ENCODE results near the gene SCFD2. TPM values are rescaled to one million over a fixed set of nuclear protein-coding genes. Genes with fewer than 3 reads are reported as not detected.

SCFD2 gene
- total and polyA plus RNA-seq, 10 of the 15 experiments (the other 5 are each of a cell fraction or from before 2014, with no cell fraction given), result 4.8 to 37.6 (median 24.9) TPM

GRCh38 chr4:53364624-53365023 is 1.2 kb downstream of the SCFD2 start:
- CTCF ChIA-PET, result no interaction called here

GRCh38 chr4:53362093-53362492 is 3.8 kb downstream of the SCFD2 start:
- peaks cover 0 to 4% of the 10 kb centered on the region in 2 experiments; a peak in 1 of 4 replicates for H3K36me3 ChIP-seq (ENCODE audit: control insufficient read depth in 2 of 2, insufficient read depth in 2 of 2, low read length in 1 of 2)
- peak overlapping the region; percentile 54 for H3K4me3 ChIP-seq
- SMC1A ChIA-PET (ENCODE audit: uncharacterized antibody, unreplicated experiment), result interaction anchor here (1.3 kb wide), 1 partner anchor 92 kb away, joined by 3 read pairs; no protein-coding TSS in a partner anchor
- no peaks in the 10 kb centered on the region for H3K27me3 ChIP-seq (replicated peaks in 1 of 2; ENCODE audit: control insufficient read depth in 2 of 2, insufficient read depth in 2 of 2, low read length in 1 of 2)
- H3K9me3 ChIP-seq (replicated peaks; ENCODE audit: control insufficient read depth, insufficient read depth, low read length), result no peaks in the 10 kb centered on the region; the same call in 2 of the 3 replicates
- POLR2A ChIA-PET, result interaction anchor here (0.8 kb wide), 1 partner anchor 19 kb away, joined by 3 read pairs; no protein-coding TSS in a partner anchor
- H3K4me1 ChIP-seq (ENCODE audit: control insufficient read depth, insufficient read depth, low read length), result no peaks in the 10 kb centered on the region
- H3K9ac ChIP-seq (ENCODE audit: control insufficient read depth, insufficient read depth, low read length), result no peak overlapping the region
- FAIRE-seq (no peak), DNase-seq (ENCODE audit: low read depth, low spot score) (no peak), ATAC-seq (no peak; the same call in 2 of the 3 replicates)
- BruUV-seq (replicated peaks), result TSS peak; percentile 1
- RAD21 ChIA-PET (ENCODE audit: unreplicated experiment), result no interaction called here
- no peak overlapping the region for H2AFZ ChIP-seq (ENCODE audit: control insufficient read depth, low read depth, low read length)
- no peak overlapping the region for H3K27ac ChIP-seq (ENCODE audit: control insufficient read depth, insufficient read depth)
- WGBS (ENCODE audit: insufficient coverage, insufficient replicate concordance, low lambda C conversion rate, missing lambda C conversion rate), result 93% methylated on average over 1 of the region's 1 CpG
- intact Hi-C loops (cut with micrococcal nuclease; ENCODE audit: unreplicated experiment) (no loop called here), in situ Hi-C loops (cut with MboI) (loop anchor here (25.0 kb wide), 1 partner anchor 650 kb away; no protein-coding TSS in a partner anchor)
- peak; percentile 68 for TF ChIP-seq SMARCA5 (IDR thresholded peaks at IDR 0.05)
- no peak for TF ChIP-seq PRDM15 (CRISPR knock-in tag; IDR thresholded peaks at IDR 0.05)
- H4K20me1 ChIP-seq (ENCODE audit: control insufficient read depth, insufficient read depth), result peaks cover 4% of the 10 kb centered on the region; the same call in 1 of the 2 replicates
- peaks cover 72% of the 10 kb centered on the region for H3K79me2 ChIP-seq (ENCODE audit: control insufficient read depth, insufficient read depth, low read length)
- CTCF ChIA-PET, result interaction anchor here (1.0 to 1.5 kb wide), 2 partner anchors 345 to 347 kb away, joined by 3 read pairs; no protein-coding TSS in a partner anchor
- peak overlapping the region; percentile 54; the same call in 1 of the 2 replicates for H3K4me2 ChIP-seq (ENCODE audit: control insufficient read depth, insufficient read depth)

More at GRCh38 chr4:53364624-53365023, 1.2 kb downstream of the SCFD2 start:
- WGBS (ENCODE audit: insufficient coverage, insufficient replicate concordance, low lambda C conversion rate, missing lambda C conversion rate), result 16% methylated on average over 3 of the region's 3 CpGs
- Histone ChIP-seq H3K9me3 (replicated peaks; ENCODE audit: control insufficient read depth, insufficient read depth, low read length) (no peaks in the 10 kb centered on the region), H3K79me2 (ENCODE audit: control insufficient read depth, insufficient read depth, low read length) (peaks cover 53% of the 10 kb centered on the region), H3K4me3 (peak overlapping the region; percentile 95), H3K27ac (ENCODE audit: control insufficient read depth, insufficient read depth) (no peak overlapping the region), H3K4me2 (ENCODE audit: control insufficient read depth, insufficient read depth) (peak overlapping the region; percentile 72), H3K36me3 (ENCODE audit: control insufficient read depth in 2 of 2, insufficient read depth in 2 of 2, low read length in 1 of 2) (peaks cover 0 to 3% of the 10 kb centered on the region in 2 experiments; a peak in 1 of 4 replicates), H2AFZ (ENCODE audit: control insufficient read depth, low read depth, low read length) (no peak overlapping the region; the same call in 1 of the 2 replicates), H4K20me1 (ENCODE audit: control insufficient read depth, insufficient read depth) (peaks cover 4% of the 10 kb centered on the region; the same call in 1 of the 2 replicates), H3K4me1 (ENCODE audit: control insufficient read depth, insufficient read depth, low read length) (no peaks in the 10 kb centered on the region), H3K9ac (ENCODE audit: control insufficient read depth, insufficient read depth, low read length) (peak overlapping the region; percentile 75), H3K27me3 (replicated peaks in 1 of 2; ENCODE audit: control insufficient read depth in 2 of 2, insufficient read depth in 2 of 2, low read length in 1 of 2) (no peaks in the 10 kb centered on the region)
- intact Hi-C loops (cut with micrococcal nuclease; ENCODE audit: unreplicated experiment) (no loop called here), in situ Hi-C loops (cut with MboI) (loop anchor here (25.0 kb wide), 1 partner anchor 652 kb away; no protein-coding TSS in a partner anchor)
- ChIA-PET SMC1A (ENCODE audit: uncharacterized antibody, unreplicated experiment) (interaction anchor here (4.9 kb wide), 1 partner anchor 16 kb away, joined by 32 read pairs; no protein-coding TSS in a partner anchor), POLR2A (interaction anchor here (2.8 kb wide), 1 partner anchor 14 kb away, joined by 32 read pairs; the partner anchor contains the start of gene FIP1L1), RAD21 (ENCODE audit: unreplicated experiment) (no interaction called here)
- ATAC-seq (no peak), FAIRE-seq (no peak), DNase-seq (ENCODE audit: low read depth, low spot score) (no peak)
- BruUV-seq (replicated peaks), result no TSS peak
- no peak for TF ChIP-seq ZBED1 (IDR thresholded peaks at IDR 0.05; ENCODE audit: borderline replicate concordance)
- no peak for TF ChIP-seq SREBF2 (IDR thresholded peaks at IDR 0.05; ENCODE audit: low read length)
- no peak for TF ChIP-seq ATF3 (IDR thresholded peaks at IDR 0.05; ENCODE audit: borderline replicate concordance, extremely low read depth, low read depth, low read length)
- no peak for TF ChIP-seq TCF7 (IDR thresholded peaks at IDR 0.05; ENCODE audit: borderline replicate concordance)
- no peak for TF ChIP-seq BCL11A (IDR thresholded peaks at IDR 0.05; ENCODE audit: low read depth, low read length)
